ENCODE data around the gene HLA-F. TPM values are rescaled to one million over a fixed set of nuclear protein-coding genes. Genes with fewer than 3 reads are reported as not detected.

Gene HLA-F
- total and polyA plus RNA-seq, 4 donors = 76.2 to 451 (median 153) TPM

- no peak overlapping the region for H3K27ac ChIP-seq (ENCODE audit: low read depth in 1 of 2, low read length in 1 of 2)
These were observed 53.5 kb downstream of the HLA-F start for GRCh38 chr6:29776684-29777083.

More at GRCh38 chr6:29776684-29777083, 53.5 kb downstream of the HLA-F start:
- Histone ChIP-seq H3K9me3 (ENCODE audit: control insufficient read depth in 4 of 4, insufficient read depth in 3 of 4, low read length in 3 of 4) (peaks cover 0 to 4% (median 0%) of the 10 kb centered on the region in 4 donors), H3K36me3 (ENCODE audit: control insufficient read depth in 4 of 4, insufficient read depth in 4 of 4, low read length in 4 of 4) (no peaks in the 10 kb centered on the region), H3K27me3 (ENCODE audit: control insufficient read depth in 3 of 3, insufficient read depth in 3 of 3, low read length in 2 of 3) (peaks cover 0 to 6% (median 3%) of the 10 kb centered on the region in 3 donors), H3K4me1 (ENCODE audit: control insufficient read depth in 5 of 5, insufficient read depth in 5 of 5, low read length in 5 of 5) (no peaks in the 10 kb centered on the region), H3K4me3 (no peak overlapping the region), H3K9ac (ENCODE audit: insufficient read depth in 1 of 2, low read length in 2 of 2) (no peak overlapping the region)
- DNase-seq = no peak
- TF ChIP-seq CTCF (IDR thresholded peaks at IDR 0.05; ENCODE audit: control extremely low read depth, extremely low read depth) = no peak
- WGBS, 2 donors = 70 to 86% methylated on average over 2 of the region's 2 CpGs
- ATAC-seq (ENCODE audit: insufficient read depth, low FRiP score) = no peak

Small RNA genes lying within 50 kb of the gene (small RNA-seq; reads per million reads assigned to genes)
- gene AL645939.2 (ENCODE audit: low replicate concordance) (not detected), gene AL645939.3 (ENCODE audit: low replicate concordance) (not detected), gene AL645939.4 (ENCODE audit: low replicate concordance) (not detected), gene RF00019 (ENCODE audit: low replicate concordance) (not detected)

Other genes starting within 250 kb of the HLA-F start
- gene MAS1L, start 235.5 kb upstream of the HLA-F start, total RNA-seq = not detected
- not detected for gene MAS1L, start 235.5 kb upstream of the HLA-F start, polyA plus RNA-seq
- gene UBD, start 163.7 kb upstream of the HLA-F start, total RNA-seq = 10 to 100 TPM in 1 of 2 donors, 1 to 10 TPM in 1; 2.1 to 15.1 TPM
- 10 to 100 TPM in 1 of 2 donors, 1 to 10 TPM in 1; 2.1 to 19.4 TPM for gene UBD, start 163.7 kb upstream of the HLA-F start, polyA plus RNA-seq
- not detected for gene OR2H2, start 138.3 kb upstream of the HLA-F start, total RNA-seq
- not detected for gene OR2H2, start 138.3 kb upstream of the HLA-F start, polyA plus RNA-seq
- gene GABBR1, start 90.3 kb upstream of the HLA-F start, total RNA-seq = 10 to 100 TPM; 28.4 to 35.7 TPM
- gene GABBR1, start 90.3 kb upstream of the HLA-F start, polyA plus RNA-seq = 10 to 100 TPM; 12.9 to 21.6 TPM
- not detected for gene MOG, start 66.3 kb upstream of the HLA-F start, total RNA-seq
- gene MOG, start 66.3 kb upstream of the HLA-F start, polyA plus RNA-seq = not detected
- 1 to 10 TPM in 1 of 2 donors, under 1 TPM in 1; 0.14 to 2.4 TPM for gene ZFP57, start 42.3 kb upstream of the HLA-F start, total RNA-seq
- gene ZFP57, start 42.3 kb upstream of the HLA-F start, polyA plus RNA-seq = 1 to 10 TPM in 1 of 2 donors, under 1 TPM in 1; 0.01 to 2.0 TPM
- gene HLA-G, start 104.4 kb downstream of the HLA-F start, total RNA-seq = 1 to 10 TPM in 1 of 2 donors, under 1 TPM in 1; 0.23 to 4.9 TPM
- 1 to 10 TPM; 3.7 to 8.9 TPM for gene HLA-G, start 104.4 kb downstream of the HLA-F start, polyA plus RNA-seq
- gene HLA-A, start 219.1 kb downstream of the HLA-F start, total RNA-seq = 100 to 1,000 TPM; 320 to 577 TPM
- gene HLA-A, start 219.1 kb downstream of the HLA-F start, polyA plus RNA-seq = 1,000 to 10,000 TPM in 1 of 2 donors, 100 to 1,000 TPM in 1; 845 to 3,222 TPM

Data from lung (tissue), 13 donors.